ENCODE measurements around the gene P3R3URF. TPM values are rescaled to one million over a fixed set of nuclear protein-coding genes. Genes with fewer than 3 reads are reported as not detected.

P3R3URF gene
- total and polyA plus RNA-seq, 9 of the 15 experiments (the other 6 are each of a cell fraction or from before 2014, with no cell fraction given) = not detected

DNA sequence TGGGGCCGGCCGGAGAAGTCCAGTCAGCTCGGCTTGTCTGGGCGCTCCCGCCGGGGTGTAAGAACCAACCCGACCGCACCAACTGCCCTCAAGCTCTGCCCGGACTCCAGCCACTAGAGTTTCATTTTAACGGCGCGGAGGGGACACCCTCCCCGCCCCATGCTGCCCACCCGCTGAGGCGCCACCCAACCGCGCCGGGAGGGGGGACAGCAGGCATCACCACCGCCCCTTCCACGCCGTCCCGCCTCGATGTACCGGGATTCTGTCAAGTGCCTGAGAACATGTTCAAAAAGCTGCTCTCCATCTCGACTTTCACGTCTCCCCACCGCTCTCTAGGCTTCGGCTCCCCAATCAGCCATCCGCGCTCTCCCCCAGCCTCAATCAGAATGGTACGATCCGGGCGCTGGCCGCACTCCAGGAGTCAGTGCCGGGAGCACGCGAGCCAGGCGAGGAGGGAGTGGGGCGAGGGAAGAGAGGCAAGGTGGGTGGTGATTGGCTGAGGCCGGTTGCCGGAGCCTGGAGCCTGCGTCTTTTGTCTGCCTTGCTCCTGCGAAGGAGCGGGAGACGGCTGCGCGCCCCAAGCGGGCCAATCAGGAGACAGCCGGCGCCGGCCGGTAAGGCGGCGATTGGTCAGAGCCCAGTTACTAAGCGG is 43.6 kb downstream of the P3R3URF start, which contains the start of gene PIK3R3 (continued):
- no peak for TF ChIP-seq HDAC6 (IDR thresholded peaks at IDR 0.05; ENCODE audit: low read depth, low read length)
- TF ChIP-seq, protein P1, sequence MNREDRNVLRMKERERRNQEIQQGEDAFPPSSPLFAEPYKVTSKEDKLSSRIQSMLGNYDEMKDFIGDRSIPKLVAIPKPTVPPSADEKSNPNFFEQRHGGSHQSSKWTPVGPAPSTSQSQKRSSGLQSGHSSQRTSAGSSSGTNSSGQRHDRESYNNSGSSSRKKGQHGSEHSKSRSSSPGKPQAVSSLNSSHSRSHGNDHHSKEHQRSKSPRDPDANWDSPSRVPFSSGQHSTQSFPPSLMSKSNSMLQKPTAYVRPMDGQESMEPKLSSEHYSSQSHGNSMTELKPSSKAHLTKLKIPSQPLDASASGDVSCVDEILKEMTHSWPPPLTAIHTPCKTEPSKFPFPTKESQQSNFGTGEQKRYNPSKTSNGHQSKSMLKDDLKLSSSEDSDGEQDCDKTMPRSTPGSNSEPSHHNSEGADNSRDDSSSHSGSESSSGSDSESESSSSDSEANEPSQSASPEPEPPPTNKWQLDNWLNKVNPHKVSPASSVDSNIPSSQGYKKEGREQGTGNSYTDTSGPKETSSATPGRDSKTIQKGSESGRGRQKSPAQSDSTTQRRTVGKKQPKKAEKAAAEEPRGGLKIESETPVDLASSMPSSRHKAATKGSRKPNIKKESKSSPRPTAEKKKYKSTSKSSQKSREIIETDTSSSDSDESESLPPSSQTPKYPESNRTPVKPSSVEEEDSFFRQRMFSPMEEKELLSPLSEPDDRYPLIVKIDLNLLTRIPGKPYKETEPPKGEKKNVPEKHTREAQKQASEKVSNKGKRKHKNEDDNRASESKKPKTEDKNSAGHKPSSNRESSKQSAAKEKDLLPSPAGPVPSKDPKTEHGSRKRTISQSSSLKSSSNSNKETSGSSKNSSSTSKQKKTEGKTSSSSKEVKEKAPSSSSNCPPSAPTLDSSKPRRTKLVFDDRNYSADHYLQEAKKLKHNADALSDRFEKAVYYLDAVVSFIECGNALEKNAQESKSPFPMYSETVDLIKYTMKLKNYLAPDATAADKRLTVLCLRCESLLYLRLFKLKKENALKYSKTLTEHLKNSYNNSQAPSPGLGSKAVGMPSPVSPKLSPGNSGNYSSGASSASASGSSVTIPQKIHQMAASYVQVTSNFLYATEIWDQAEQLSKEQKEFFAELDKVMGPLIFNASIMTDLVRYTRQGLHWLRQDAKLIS (CRISPR knock-in tag; IDR thresholded peaks at IDR 0.05) = peak; percentile 92
- TF ChIP-seq SRSF3 (IDR thresholded peaks at IDR 0.05; ENCODE audit: insufficient read depth, low read length) = peak; percentile 55; the same call in 1 of the 2 replicates
- TF ChIP-seq, protein P2, sequence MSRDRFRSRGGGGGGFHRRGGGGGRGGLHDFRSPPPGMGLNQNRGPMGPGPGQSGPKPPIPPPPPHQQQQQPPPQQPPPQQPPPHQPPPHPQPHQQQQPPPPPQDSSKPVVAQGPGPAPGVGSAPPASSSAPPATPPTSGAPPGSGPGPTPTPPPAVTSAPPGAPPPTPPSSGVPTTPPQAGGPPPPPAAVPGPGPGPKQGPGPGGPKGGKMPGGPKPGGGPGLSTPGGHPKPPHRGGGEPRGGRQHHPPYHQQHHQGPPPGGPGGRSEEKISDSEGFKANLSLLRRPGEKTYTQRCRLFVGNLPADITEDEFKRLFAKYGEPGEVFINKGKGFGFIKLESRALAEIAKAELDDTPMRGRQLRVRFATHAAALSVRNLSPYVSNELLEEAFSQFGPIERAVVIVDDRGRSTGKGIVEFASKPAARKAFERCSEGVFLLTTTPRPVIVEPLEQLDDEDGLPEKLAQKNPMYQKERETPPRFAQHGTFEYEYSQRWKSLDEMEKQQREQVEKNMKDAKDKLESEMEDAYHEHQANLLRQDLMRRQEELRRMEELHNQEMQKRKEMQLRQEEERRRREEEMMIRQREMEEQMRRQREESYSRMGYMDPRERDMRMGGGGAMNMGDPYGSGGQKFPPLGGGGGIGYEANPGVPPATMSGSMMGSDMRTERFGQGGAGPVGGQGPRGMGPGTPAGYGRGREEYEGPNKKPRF (IDR thresholded peaks at IDR 0.05; ENCODE audit: low read depth, low read length) = no peak
- TF ChIP-seq PRPF4 (IDR thresholded peaks at IDR 0.05; ENCODE audit: insufficient read depth, low read depth, low read length, poor library complexity, severe bottlenecking) = no peak
- peak; percentile 98 for TF ChIP-seq JUND (IDR thresholded peaks at IDR 0.05; ENCODE audit: borderline replicate concordance, low read depth, low read length)
- TF ChIP-seq JUND (tag; IDR thresholded peaks at IDR 0.05; ENCODE audit: borderline replicate concordance, low read depth, low read length) = peak; percentile 17; the same call in 1 of the 3 replicates
- peak; percentile 92 for TF ChIP-seq TAF9B (IDR thresholded peaks at IDR 0.05; ENCODE audit: partially characterized antibody)
- peak; percentile 46; the same call in 1 of the 2 replicates for TF ChIP-seq HCFC1 (IDR thresholded peaks at IDR 0.05; ENCODE audit: low read depth, low read length)
- TF ChIP-seq SMARCA4 (IDR thresholded peaks at IDR 0.05) = 0 out of 2 replicates have a peak, but pooled peaks have one; percentile 57
- TF ChIP-seq NEUROD1 (IDR thresholded peaks at IDR 0.05; ENCODE audit: borderline replicate concordance, low read depth, low read length, partially characterized antibody) = peak; percentile 84
- TF ChIP-seq FOXJ2 (tag; IDR thresholded peaks at IDR 0.05) = no peak
- TF ChIP-seq POLR2H (tag; IDR thresholded peaks at IDR 0.05; ENCODE audit: low read depth) = peak; percentile 97
- peak; percentile 76 for TF ChIP-seq HMGN3 (IDR thresholded peaks at IDR 0.05; ENCODE audit: borderline replicate concordance, extremely low read depth, insufficient read length, low read depth, low read length)
- no peak for TF ChIP-seq CBX5 (IDR thresholded peaks at IDR 0.05; ENCODE audit: borderline replicate concordance, low read depth)
- TF ChIP-seq U2AF2 (optimal IDR thresholded peaks at IDR 0.05; ENCODE audit: low read depth, low read length) = no peak
- peak; percentile 89; the same call in 1 of the 2 replicates for TF ChIP-seq KDM2B (CRISPR knock-in tag; IDR thresholded peaks at IDR 0.05)
- TF ChIP-seq, protein P3, sequence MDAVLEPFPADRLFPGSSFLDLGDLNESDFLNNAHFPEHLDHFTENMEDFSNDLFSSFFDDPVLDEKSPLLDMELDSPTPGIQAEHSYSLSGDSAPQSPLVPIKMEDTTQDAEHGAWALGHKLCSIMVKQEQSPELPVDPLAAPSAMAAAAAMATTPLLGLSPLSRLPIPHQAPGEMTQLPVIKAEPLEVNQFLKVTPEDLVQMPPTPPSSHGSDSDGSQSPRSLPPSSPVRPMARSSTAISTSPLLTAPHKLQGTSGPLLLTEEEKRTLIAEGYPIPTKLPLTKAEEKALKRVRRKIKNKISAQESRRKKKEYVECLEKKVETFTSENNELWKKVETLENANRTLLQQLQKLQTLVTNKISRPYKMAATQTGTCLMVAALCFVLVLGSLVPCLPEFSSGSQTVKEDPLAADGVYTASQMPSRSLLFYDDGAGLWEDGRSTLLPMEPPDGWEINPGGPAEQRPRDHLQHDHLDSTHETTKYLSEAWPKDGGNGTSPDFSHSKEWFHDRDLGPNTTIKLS (IDR thresholded peaks at IDR 0.05; ENCODE audit: borderline replicate concordance, low read depth) = peak; percentile 87
- TF ChIP-seq MEF2D (tag; conservative IDR thresholded peaks at IDR 0.05; ENCODE audit: low read depth) = peak; percentile 87
- peak; percentile 81 for TF ChIP-seq NFYB (IDR thresholded peaks at IDR 0.05; ENCODE audit: extremely low read depth, insufficient read length)
- TF ChIP-seq STAT5B (CRISPR knock-in tag; IDR thresholded peaks at IDR 0.05) = no peak
